GM23338 (cell line): ENCODE data around the gene COG6. TPM values are rescaled to one million over a fixed set of nuclear protein-coding genes. Genes with fewer than 3 reads are reported as not detected.

Experiments
- ATAC-seq: fragments of 200-7000 bp; cut with Tn5 transposase; 3 replicates; pipeline ENCODE4 v1.9.1; 2020
- DNase-seq: peaks from one replicate; pipeline ENCODE4 v3.0.0-alpha.2; 2015; ENCODE audit warnings: low spot score
- H2AFZ ChIP-seq: fragments of 200-600 bp; sonication (generic); 2 replicates; pipeline ENCODE4 v1.8.0; 2016; ENCODE audit warnings: antibody characterized with exemption, mild to moderate bottlenecking, moderate library complexity
- H3F3A ChIP-seq: fragments of 200-600 bp; sonication (generic); replicated peaks from 2 replicates; pipeline ENCODE4 v1.8.0; 2017; ENCODE audit warnings: antibody characterized with exemption, mixed run types, low read depth
- H3K27ac ChIP-seq: fragments of 200-600 bp; sonication (generic); 2 replicates; pipeline ENCODE4 v1.6.1; 2016; ENCODE audit warnings: low read depth
- H3K27me3 ChIP-seq: fragments of 200-600 bp; sonication (generic); 2 replicates; pipeline ENCODE4 v1.8.0; 2016; ENCODE audit warnings: mild to moderate bottlenecking, mixed run types, moderate library complexity; ENCODE audit not compliant: insufficient read depth
- H3K36me3 ChIP-seq: fragments of 200-600 bp; sonication (generic); 2 replicates; pipeline ENCODE4 v1.8.0; 2016; ENCODE audit warnings: mild to moderate bottlenecking; ENCODE audit not compliant: insufficient read depth
- H3K4me1 ChIP-seq: fragments of 200-600 bp; sonication (generic); 2 replicates; pipeline ENCODE4 v1.8.0; 2016; ENCODE audit warnings: mild to moderate bottlenecking, moderate library complexity; ENCODE audit not compliant: insufficient read depth
- H3K4me2 ChIP-seq: fragments of 200-600 bp; sonication (generic); 2 replicates; pipeline ENCODE4 v1.7.1; 2017; ENCODE audit warnings: mixed run types
- H3K4me3 ChIP-seq: fragments of 200-600 bp; sonication (generic); 2 replicates; pipeline ENCODE4 v1.6.1; 2016; ENCODE audit warnings: mixed run types
- H3K79me2 ChIP-seq: fragments of 200-600 bp; sonication (generic); replicated peaks from 2 replicates; pipeline ENCODE4 v1.8.0; 2017; ENCODE audit warnings: mild to moderate bottlenecking; ENCODE audit not compliant: insufficient read depth
- H3K9me2 ChIP-seq: fragments of 200-600 bp; sonication (generic); 2 replicates; pipeline ENCODE4 v1.8.0; 2017; ENCODE audit not compliant: insufficient read depth
- H4K20me1 ChIP-seq: fragments of 200-600 bp; sonication (generic); replicated peaks from 2 replicates; pipeline ENCODE4 v1.8.0; 2017; ENCODE audit warnings: mild to moderate bottlenecking; ENCODE audit not compliant: insufficient read depth
- H3K27ac Mint-ChIP-seq: 2 replicates; pipeline ENCODE4 v1.8.0; 2020; ENCODE audit warnings: inconsistent platforms, mild to moderate bottlenecking, moderate library complexity, mixed read lengths
- H3K27me3 Mint-ChIP-seq: 3 replicates; pipeline ENCODE4 v1.8.0; 2022; ENCODE audit warnings: low read depth, mild to moderate bottlenecking, moderate library complexity, mixed read lengths, inconsistent platforms; ENCODE audit not compliant: insufficient read depth, poor library complexity
- H3K36me3 Mint-ChIP-seq: 3 replicates; pipeline ENCODE4 v1.8.0; 2021; ENCODE audit warnings: low read depth, mild to moderate bottlenecking, inconsistent platforms, moderate library complexity, mixed read lengths
- H3K4me1 Mint-ChIP-seq: 3 replicates; pipeline ENCODE4 v1.8.0; 2020; ENCODE audit warnings: mild to moderate bottlenecking, inconsistent platforms, mixed read lengths
- H3K4me3 Mint-ChIP-seq: 3 replicates; pipeline ENCODE4 v1.8.0; 2021; ENCODE audit warnings: moderate library complexity, mild to moderate bottlenecking, inconsistent platforms, mixed read lengths
- H3K9me3 Mint-ChIP-seq: 3 replicates; pipeline ENCODE4 v1.8.0; 2020; ENCODE audit warnings: moderate library complexity, mild to moderate bottlenecking, inconsistent platforms, mixed read lengths
- CREB1 ChIP-seq: fragments of 250-450 bp; sonication (Bioruptor Pico); IDR thresholded peaks from 2 replicates; pipeline ENCODE4 v1.5.0; 2020; ENCODE audit warnings: low read depth, mild to moderate bottlenecking, moderate library complexity
- CTCF ChIP-seq, 2 experiments: fragments of 200-600 bp in 1 of 2; sonication (generic) in 1 of 2; conservative IDR thresholded peaks; 2 replicates each; pipeline versions ENCODE4 v1.5.1 to v1.6.1; 2016 to 2017; ENCODE audit warnings: antibody characterized with exemption in 2 of 2, low read depth in 2 of 2, mild to moderate bottlenecking in 2 of 2, moderate library complexity in 1 of 2
- ETS1 ChIP-seq: IDR thresholded peaks from 2 replicates; pipeline ENCODE4 v1.6.1; 2016; ENCODE audit warnings: antibody characterized with exemption
- EZH2 ChIP-seq: fragments of 200-600 bp; sonication (generic); IDR thresholded peaks from one replicate; pipeline ENCODE4 v1.8.0; 2017; ENCODE audit warnings: antibody characterized with exemption, mild to moderate bottlenecking, low read depth; ENCODE audit not compliant: unreplicated experiment
- EZH2phosphoT487 ChIP-seq: fragments of 200-600 bp; sonication (generic); IDR thresholded peaks from one replicate; pipeline ENCODE4 v1.8.1; 2018; ENCODE audit warnings: antibody characterized with exemption; ENCODE audit not compliant: unreplicated experiment
- JUNB ChIP-seq: IDR thresholded peaks from one replicate; pipeline ENCODE4 v1.6.1; 2016; ENCODE audit warnings: antibody characterized with exemption; ENCODE audit not compliant: unreplicated experiment
- NANOG ChIP-seq: IDR thresholded peaks from 2 replicates; pipeline ENCODE4 v1.6.1; 2016; ENCODE audit warnings: antibody characterized with exemption, borderline replicate concordance
- POLR2AphosphoS5 ChIP-seq: IDR thresholded peaks from 2 replicates; pipeline ENCODE4 v1.6.1; 2016; ENCODE audit warnings: antibody characterized with exemption, low read depth
- STAT1 ChIP-seq: IDR thresholded peaks from one replicate; pipeline ENCODE4 v1.6.1; 2016; ENCODE audit warnings: antibody characterized with exemption; ENCODE audit not compliant: unreplicated experiment
- ZNF114 ChIP-seq: fragments of 250-450 bp; sonication (Bioruptor Pico); IDR thresholded peaks from 2 replicates; pipeline ENCODE4 v1.5.0; 2020; ENCODE audit warnings: mild to moderate bottlenecking, moderate library complexity
- ZNF331 ChIP-seq: fragments of 250-450 bp; sonication (Bioruptor Pico); IDR thresholded peaks from 2 replicates; pipeline ENCODE4 v1.5.0; 2020; ENCODE audit warnings: low read depth, mild to moderate bottlenecking, moderate library complexity
- ZNF462 ChIP-seq: fragments of 250-450 bp; sonication (Bioruptor Pico); IDR thresholded peaks from 2 replicates; pipeline ENCODE4 v1.5.0; 2020; ENCODE audit warnings: mild to moderate bottlenecking, moderate library complexity
- polyA plus RNA-seq: library from polyadenylated mRNA; unstranded; fragments of >200 nt; fragmentation: Nextera tagmentation; extraction: Ambion mirVana; gene quantifications from 2 replicates; pipeline ENCODE4 v1.2.1, GENCODE V29; 2016
- total RNA-seq: library from RNA; depleted of rRNA; stranded (reverse); fragments of >200 nt; shearing (Covaris generic); gene quantifications from 2 replicates; pipeline ENCODE4 v1.2.3, GENCODE V29; 2014
- TF ChIP-seq, protein P1 (sequence below): IDR thresholded peaks from one replicate; pipeline ENCODE4 v1.6.1; 2018; ENCODE audit warnings: antibody characterized with exemption; ENCODE audit not compliant: unreplicated experiment

The COG6 gene
- total and polyA plus RNA-seq, 2 experiments from 2014 or later: 10.0 to 23.6 TPM

GRCh38 chr13:39672378-39673132, 17.1 kb downstream of the COG6 start:
- Histone ChIP-seq H3F3A (no peaks in the 10 kb centered on the region), H3K36me3 (no peaks in the 10 kb centered on the region), H3K4me1 (no peaks in the 10 kb centered on the region), H3K79me2 (no peaks in the 10 kb centered on the region), H3K4me3 (no peak overlapping the region), H3K27ac (no peak overlapping the region), H4K20me1 (no peaks in the 10 kb centered on the region), H3K27me3 (no peaks in the 10 kb centered on the region), H2AFZ (no peak overlapping the region), H3K9me2 (no peaks in the 10 kb centered on the region), H3K4me2 (no peak overlapping the region)
- ATAC-seq (no peak), DNase-seq (no peak)
- H3K4me3 Mint-ChIP-seq: no peak overlapping the region
- no peak overlapping the region for H3K27ac Mint-ChIP-seq
- H3K4me1 Mint-ChIP-seq: no peaks in the 10 kb centered on the region
- TF ChIP-seq ZNF114 (CRISPR knock-in tag) (no peak), JUNB (no peak), POLR2AphosphoS5 (no peak), CREB1 (no peak), ETS1 (no peak), CTCF (conservative IDR thresholded peaks at IDR 0.05; ENCODE audit: low read depth in 2 of 2) (no peak), ZNF462 (CRISPR knock-in tag) (no peak), NANOG (no peak), STAT1 (no peak), EZH2phosphoT487 (no peak), ZNF331 (no peak), EZH2 (no peak)
- TF ChIP-seq, protein P1, sequence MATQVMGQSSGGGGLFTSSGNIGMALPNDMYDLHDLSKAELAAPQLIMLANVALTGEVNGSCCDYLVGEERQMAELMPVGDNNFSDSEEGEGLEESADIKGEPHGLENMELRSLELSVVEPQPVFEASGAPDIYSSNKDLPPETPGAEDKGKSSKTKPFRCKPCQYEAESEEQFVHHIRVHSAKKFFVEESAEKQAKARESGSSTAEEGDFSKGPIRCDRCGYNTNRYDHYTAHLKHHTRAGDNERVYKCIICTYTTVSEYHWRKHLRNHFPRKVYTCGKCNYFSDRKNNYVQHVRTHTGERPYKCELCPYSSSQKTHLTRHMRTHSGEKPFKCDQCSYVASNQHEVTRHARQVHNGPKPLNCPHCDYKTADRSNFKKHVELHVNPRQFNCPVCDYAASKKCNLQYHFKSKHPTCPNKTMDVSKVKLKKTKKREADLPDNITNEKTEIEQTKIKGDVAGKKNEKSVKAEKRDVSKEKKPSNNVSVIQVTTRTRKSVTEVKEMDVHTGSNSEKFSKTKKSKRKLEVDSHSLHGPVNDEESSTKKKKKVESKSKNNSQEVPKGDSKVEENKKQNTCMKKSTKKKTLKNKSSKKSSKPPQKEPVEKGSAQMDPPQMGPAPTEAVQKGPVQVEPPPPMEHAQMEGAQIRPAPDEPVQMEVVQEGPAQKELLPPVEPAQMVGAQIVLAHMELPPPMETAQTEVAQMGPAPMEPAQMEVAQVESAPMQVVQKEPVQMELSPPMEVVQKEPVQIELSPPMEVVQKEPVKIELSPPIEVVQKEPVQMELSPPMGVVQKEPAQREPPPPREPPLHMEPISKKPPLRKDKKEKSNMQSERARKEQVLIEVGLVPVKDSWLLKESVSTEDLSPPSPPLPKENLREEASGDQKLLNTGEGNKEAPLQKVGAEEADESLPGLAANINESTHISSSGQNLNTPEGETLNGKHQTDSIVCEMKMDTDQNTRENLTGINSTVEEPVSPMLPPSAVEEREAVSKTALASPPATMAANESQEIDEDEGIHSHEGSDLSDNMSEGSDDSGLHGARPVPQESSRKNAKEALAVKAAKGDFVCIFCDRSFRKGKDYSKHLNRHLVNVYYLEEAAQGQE: no peak
- H3K36me3 Mint-ChIP-seq: peaks cover 3% of the 10 kb centered on the region; the same call in 1 of the 3 replicates
- H3K27me3 Mint-ChIP-seq: no peaks in the 10 kb centered on the region
- H3K9me3 Mint-ChIP-seq: no peaks in the 10 kb centered on the region; the same call in 2 of the 3 replicates
